Adrenal gland (tissue), 12 donors: ENCODE results near the gene APOA5. TPM values are rescaled to one million over a fixed set of nuclear protein-coding genes. Genes with fewer than 3 reads are reported as not detected.

Experiments
- DNase-seq, 7 donors: peaks; one replicate each; pipeline ENCODE4 v3.0.0-alpha.2; 2019 to 2020
- H3K27ac ChIP-seq, 5 donors: fragments of 200-600 bp; sonication (generic) in 4 of 5; 1 replicate in 3 of 5; 2 replicates in 2 of 5; pipeline versions ENCODE4 v1.5.1 to v1.8.0; 2016 to 2020; ENCODE audit warnings: mild to moderate bottlenecking in 1 of 5
- H3K27me3 ChIP-seq: fragments of 200-600 bp; 2 replicates; pipeline ENCODE4 v1.8.0; 2021
- H3K36me3 ChIP-seq, 2 donors: fragments of 200-600 bp; replicated peaks in 1 of 2; 1 replicate in 1 of 2; 2 replicates in 1 of 2; pipeline versions ENCODE4 v1.5.1 to v1.8.0; 2018 to 2022
- H3K4me1 ChIP-seq, 2 donors: fragments of 200-600 bp; replicated peaks in 1 of 2; 1 replicate in 1 of 2; 2 replicates in 1 of 2; pipeline versions ENCODE4 v1.5.1 to v1.8.0; 2018 to 2021
- H3K4me3 ChIP-seq, 4 donors: fragments of 200-600 bp; sonication (generic) in 3 of 4; one replicate each; pipeline ENCODE4 v1.5.1; 2016 to 2018
- H3K9me3 ChIP-seq, 3 donors: fragments of 200-600 bp; sonication (generic) in 1 of 3; replicated peaks in 1 of 3; 1 replicate in 2 of 3; 2 replicates in 1 of 3; pipeline versions ENCODE4 v1.5.1 to v1.8.0; 2016 to 2021
- CTCF ChIP-seq, 6 experiments: fragments of 450-650 bp in 4 of 6; fragments of 200-600 bp in 2 of 6; sonication (generic) in 1 of 6; IDR thresholded peaks; 1 replicate in 5 of 6; 2 replicates in 1 of 6; pipeline versions ENCODE4 v1.5.1 to v1.8.0; 2016 to 2021; ENCODE audit warnings: antibody characterized with exemption in 6 of 6, mild to moderate bottlenecking in 2 of 6, moderate library complexity in 1 of 6
- POLR2A ChIP-seq, 2 donors: fragments of 450-650 bp; IDR thresholded peaks; one replicate each; pipeline ENCODE4 v1.6.1; 2017; ENCODE audit warnings: antibody characterized with exemption in 2 of 2, mild to moderate bottlenecking in 2 of 2, moderate library complexity in 1 of 2
- WGBS, 4 donors: extraction: QIAGEN DNeasy Blood & Tissue Kit in 2 of 4; methylation state at CpG; one replicate each; pipeline versions ENCODE4 v1.1.5 to v1.1.7; 2013 to 2017; 5-methylcytosine and 5-hydroxymethylcytosine counted together
- intact Hi-C, 2 donors: fragments of 100-400 bp; cut with DNase I; formaldehyde crosslinking; loops; one replicate each; pipeline versions ENCODE4 v1.14.1 to v1.15.0; 2022 to 2023
- polyA plus RNA-seq, 3 donors: library from polyadenylated mRNA; stranded (reverse); fragments of 200-250 nt in 2 of 3; fragments of 350-450 nt in 1 of 3; fragmentation: Illumina TruSeq in 1 of 3; extraction: RNeasy Lipid Tissue Mini Kit (QIAGEN cat#74804) in 1 of 3; gene quantifications; one replicate each; pipeline ENCODE4 v1.2.3, GENCODE V29; 2013 to 2014
- total RNA-seq, 9 donors: library from RNA; depleted of rRNA in 4 of 9; stranded (reverse); fragments of >200 nt in 4 of 9; fragments of 120-200 nt in 1 of 9; fragmentation: NEBNext Ultra II Directional in 1 of 9; extraction: Animal tissue kit (Norgen Biotek cat#: 25700) in 1 of 9; gene quantifications; one replicate each; pipeline versions ENCODE4 v1.1.0 to v1.2.4, GENCODE V29; 2013 to 2023
- donor health status: healthy with polysubstance abuse.
- donor health status: Bipolar disorder and iron deficiency.
- donor health status: DM: yes; HTN: yes; CAD: no.
- donor health status: DM: no; HTN: no; CAD: no.
- donor health status: DM: no; HTN: no; CAD: no.
- donor health status: DM: yes; HTN: yes; CAD: no.

The APOA5 gene
- total and polyA plus RNA-seq, 12 donors = 0.11 to 0.54 (median 0.11) TPM; not detected in 9

GRCh38 chr11:116825854-116826750, 34.4 kb upstream of the APOA5 start:
- Histone ChIP-seq H3K4me3 (no peak overlapping the region), H3K27ac (no peak overlapping the region), H3K36me3 (no peaks in the 10 kb centered on the region), H3K4me1 (no peaks in the 10 kb centered on the region), H3K9me3 (no peaks in the 10 kb centered on the region), H3K27me3 (no peaks in the 10 kb centered on the region)
- no peak for DNase-seq
- WGBS, 4 donors = 77 to 84% (median 80%) methylated on average over 22 of the region's 22 CpGs
- TF ChIP-seq POLR2A (IDR thresholded peaks at IDR 0.05) (no peak), CTCF (IDR thresholded peaks at IDR 0.05) (no peak)
- intact Hi-C loops = no loop called here

- TF ChIP-seq POLR2A (IDR thresholded peaks at IDR 0.05) = no peak
- no peak for TF ChIP-seq CTCF (IDR thresholded peaks at IDR 0.05)
- H3K9me3 ChIP-seq = no peaks in the 10 kb centered on the region
- no peak for DNase-seq
- no peaks in the 10 kb centered on the region for H3K27me3 ChIP-seq
- H3K4me3 ChIP-seq = no peak overlapping the region
- no peaks in the 10 kb centered on the region for H3K4me1 ChIP-seq
- intact Hi-C loops = no loop called here
- no peak overlapping the region for H3K27ac ChIP-seq
- 79 to 84% (median 82%) methylated on average over 5 of the region's 5 CpGs for WGBS, 4 donors
- no peaks in the 10 kb centered on the region for H3K36me3 ChIP-seq
Measured at GRCh38 chr11:116825434-116825833, 33.8 kb upstream of the APOA5 start.

DNA sequence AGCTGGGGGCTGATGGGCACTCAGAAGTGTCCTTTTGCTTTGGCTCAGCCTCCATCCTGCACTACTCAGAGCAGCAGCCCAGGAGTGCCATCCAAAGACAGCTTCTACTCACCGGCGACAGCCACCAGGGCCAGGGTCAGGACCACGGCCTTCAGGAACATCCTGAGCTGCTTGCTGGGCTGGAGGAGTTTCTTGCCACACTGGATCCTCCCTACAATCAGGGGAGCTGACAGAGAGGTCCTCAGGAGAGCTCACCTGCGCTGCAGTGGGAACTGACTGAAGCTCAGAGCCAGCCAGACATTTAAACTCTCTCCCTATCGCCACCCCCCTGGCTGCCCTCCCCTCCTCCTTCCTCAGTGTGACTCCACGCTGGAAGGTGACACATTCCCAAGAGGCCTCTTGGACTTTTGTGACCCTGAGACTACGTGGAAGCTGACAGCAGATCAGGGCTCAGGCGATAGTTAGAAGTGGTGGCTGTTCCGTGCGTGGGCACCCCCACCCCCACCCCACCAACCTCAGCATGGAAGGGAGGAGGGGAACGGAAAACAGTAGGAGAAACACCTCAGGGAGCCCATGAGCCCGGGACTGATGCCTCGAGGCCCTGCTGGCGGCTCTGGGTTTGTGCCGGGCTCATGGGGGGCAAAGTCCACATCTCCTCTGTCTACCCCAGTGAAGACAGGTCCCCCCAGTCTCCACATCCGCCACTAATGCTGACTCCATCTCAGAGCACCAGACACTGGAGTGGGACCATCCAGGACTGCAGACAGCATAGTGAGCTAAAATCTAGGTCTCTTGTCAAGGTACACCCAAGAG, 31.6 kb upstream of the APOA5 start, which contains the start of gene APOA4:
Gene APOA4, minus strand, starts transcription at position 274 of the 813 bp plus-strand sequence. Its CDS starts 113 bp downstream, at position 161.
- Histone ChIP-seq H3K36me3 (no peaks in the 10 kb centered on the region), H3K27me3 (no peaks in the 10 kb centered on the region), H3K4me1 (no peaks in the 10 kb centered on the region), H3K27ac (no peak within 1 kb of the TSS), H3K4me3 (no peak within 1 kb of the TSS), H3K9me3 (no peaks in the 10 kb centered on the region)
- TF ChIP-seq CTCF (IDR thresholded peaks at IDR 0.05) (no peak), POLR2A (IDR thresholded peaks at IDR 0.05) (no peak)
- no peak for DNase-seq
- WGBS, 4 donors = 75 to 82% (median 81%) methylated on average over 10 to 16 of the region's 16 CpGs
- intact Hi-C loops = no loop called here

- no peak overlapping the region for H3K4me3 ChIP-seq
- no peak for TF ChIP-seq CTCF (IDR thresholded peaks at IDR 0.05)
- no peak for TF ChIP-seq POLR2A (IDR thresholded peaks at IDR 0.05)
- no peak for DNase-seq
- intact Hi-C loops = no loop called here
- no peaks in the 10 kb centered on the region for H3K4me1 ChIP-seq
- no peak overlapping the region for H3K27ac ChIP-seq
- WGBS, 4 donors = 77 to 87% (median 82%) methylated on average over 4 to 5 of the region's 5 CpGs
- no peaks in the 10 kb centered on the region for H3K27me3 ChIP-seq
- H3K36me3 ChIP-seq = no peaks in the 10 kb centered on the region
- no peaks in the 10 kb centered on the region for H3K9me3 ChIP-seq
Measured at GRCh38 chr11:116822575-116822974, 30.9 kb upstream of the APOA5 start.
